ENCODE data around the gene OR14I1.

GRCh38 chr1:248670003-248670402, 32.6 kb downstream of the OR14I1 start:
- TF ChIP-seq CTCF (IDR thresholded peaks at IDR 0.05): no peak
- TF ChIP-seq POLR2A (IDR thresholded peaks at IDR 0.05): no peak
- no peak for TF ChIP-seq POLR2AphosphoS5 (IDR thresholded peaks at IDR 0.05)

All from suprapubic skin (tissue), 4 donors.